K562 (cell line): ENCODE measurements around the gene AAK1. TPM values are rescaled to one million over a fixed set of nuclear protein-coding genes. Genes with fewer than 3 reads are reported as not detected.
A peak's percentile ranks its signal among the peaks of the same experiment; 100 is the strongest.

Source experiments
- ATAC-seq: fragments of 200-7000 bp; cut with Tn5 transposase; 3 replicates; pipeline ENCODE4 v1.9.1; 2020; ENCODE audit warnings: moderate library complexity
- BruUV-seq: library from RNA; stranded (reverse); fragments of 400-500 nt; replicated peaks from 2 replicates; lab custom pipeline; 2021; lab: Mats Ljungman, UMichigan
- CTCF ChIA-PET: fragments of 300-600 bp; formaldehyde crosslinking; extraction: SDS; loops from one replicate; lab custom pipeline; 2021; ENCODE audit warnings: low intra/inter-chr PET ratio; lab: Yijun Ruan, JAX
- POLR2A ChIA-PET: fragments of 300-600, 350-650 bp; sonication (Branson Sonifier 250); formaldehyde crosslinking; extraction: SDS; loops from one replicate; lab custom pipeline; 2021; ENCODE audit warnings: antibody characterized with exemption, inconsistent platforms; lab: Yijun Ruan, JAX
- DNase-seq, 4 experiments: peaks; one replicate each; pipeline versions ENCODE4 v3.0.0 to v3.0.0-alpha.2; 2011 to 2018; ENCODE audit warnings: low spot score in 3 of 4, mixed read lengths in 3 of 4; ENCODE audit errors: extremely low read depth in 1 of 4
- FAIRE-seq: peaks from 2 replicates; lab custom pipeline; 2011; peaks lifted over from hg19 to GRCh38; lab: Jason Lieb, UNC
- H2AFZ ChIP-seq: 2 replicates; pipeline ENCODE4 v1.6.0; 2011; ENCODE audit warnings: low read depth, low read length, control low read depth, inconsistent platforms
- H3K27ac ChIP-seq: fragments of 200-600 bp; 3 replicates; pipeline ENCODE4 v1.8.0; 2011; ENCODE audit warnings: low read depth, mild to moderate bottlenecking, control low read depth, inconsistent platforms, low read length, moderate library complexity, mixed read lengths; ENCODE audit errors: extremely low read depth
- H3K27me3 ChIP-seq, 2 experiments: fragments of 300-600 bp in 1 of 2; 2 replicates in 1 of 2; 3 replicates in 1 of 2; pipeline versions ENCODE4 v1.6.0 to v1.8.0; 2011; ENCODE audit warnings: inconsistent platforms in 2 of 2, low read length in 2 of 2, mild to moderate bottlenecking in 1 of 2, mixed read lengths in 1 of 2, moderate library complexity in 1 of 2; ENCODE audit not compliant: control insufficient read depth in 2 of 2, insufficient read depth in 2 of 2
- H3K36me3 ChIP-seq: fragments of 300-600 bp; 3 replicates; pipeline ENCODE4 v1.8.0; 2011; ENCODE audit warnings: mild to moderate bottlenecking, low read length, inconsistent platforms; ENCODE audit not compliant: control insufficient read depth, insufficient read depth
- H3K4me1 ChIP-seq, 2 experiments: fragments of 200-600 bp in 1 of 2; replicated peaks in 1 of 2; 2 replicates in 1 of 2; 3 replicates in 1 of 2; pipeline versions ENCODE4 v1.5.1 to v1.8.0; 2011; ENCODE audit warnings: inconsistent platforms in 2 of 2, low read length in 2 of 2, mild to moderate bottlenecking in 1 of 2, mixed read lengths in 1 of 2, moderate library complexity in 1 of 2; ENCODE audit not compliant: control insufficient read depth in 2 of 2, insufficient read depth in 2 of 2
- H3K4me2 ChIP-seq: 2 replicates; pipeline ENCODE4 v1.6.1; 2011; ENCODE audit warnings: low read length, control low read depth, inconsistent platforms, mixed read lengths; ENCODE audit not compliant: insufficient read depth
- H3K4me3 ChIP-seq: fragments of 200-600 bp; sonication (generic), shearing (Covaris generic); 2 replicates; pipeline ENCODE4 v1.5.1; 2016; ENCODE audit warnings: control low read depth, inconsistent platforms
- H3K79me2 ChIP-seq: fragments of 200-600 bp; 3 replicates; pipeline ENCODE4 v1.8.0; 2011; ENCODE audit warnings: low read length, inconsistent platforms; ENCODE audit not compliant: control insufficient read depth, insufficient read depth
- H3K9ac ChIP-seq, 2 experiments: 2 replicates each; pipeline versions ENCODE4 v1.6.0 to v1.6.1; 2011; ENCODE audit warnings: low read depth in 2 of 2, low read length in 2 of 2, control low read depth in 1 of 2, inconsistent platforms in 1 of 2, mild to moderate bottlenecking in 1 of 2, mixed read lengths in 1 of 2; ENCODE audit not compliant: insufficient read depth in 1 of 2
- H3K9me1 ChIP-seq: one replicate; pipeline ENCODE4 v1.6.0; 2011; ENCODE audit warnings: inconsistent platforms, mild to moderate bottlenecking, low read length, moderate library complexity; ENCODE audit not compliant: control insufficient read depth, insufficient read depth
- H3K9me3 ChIP-seq: replicated peaks from 2 replicates; pipeline ENCODE4 v1.5.1; 2011; ENCODE audit warnings: low read depth, low read length, inconsistent platforms; ENCODE audit not compliant: control insufficient read depth, insufficient read depth
- H4K20me1 ChIP-seq: replicated peaks from 2 replicates; pipeline ENCODE4 v1.6.1; 2011; ENCODE audit warnings: low read length, inconsistent platforms, mixed read lengths; ENCODE audit not compliant: control insufficient read depth, insufficient read depth
- AFF1 ChIP-seq, 2 experiments: fragments of 450-650 bp; IDR thresholded peaks; 2 replicates each; pipeline ENCODE4 v1.6.1; 2018; ENCODE audit warnings: mild to moderate bottlenecking in 2 of 2, low read depth in 1 of 2; ENCODE audit not compliant: partially characterized antibody in 2 of 2
- BRCA1 ChIP-seq, 2 experiments: fragments of 450-650 bp in 1 of 2; sonication (generic) in 1 of 2; formaldehyde crosslinking in 1 of 2; IDR thresholded peaks; 2 replicates each; pipeline versions ENCODE4 v1.5.0 to v1.6.1; 2017 to 2020; ENCODE audit warnings: mild to moderate bottlenecking in 1 of 2, missing genetic modification reagents in 1 of 2
- C11orf30 ChIP-seq: fragments of 450-650 bp; IDR thresholded peaks from 2 replicates; pipeline ENCODE4 v1.6.1; 2016; ENCODE audit warnings: low read depth, mild to moderate bottlenecking
- MYBL2 ChIP-seq, 2 experiments: fragments of 450-650 bp in 1 of 2; sonication (generic) in 1 of 2; formaldehyde crosslinking in 1 of 2; IDR thresholded peaks; 2 replicates each; pipeline versions ENCODE4 v1.6.1 to v1.8.1; 2017 to 2022; ENCODE audit warnings: borderline replicate concordance in 1 of 2, inconsistent platforms in 1 of 2, low read depth in 1 of 2, mild to moderate bottlenecking in 1 of 2, missing genetic modification reagents in 1 of 2, moderate library complexity in 1 of 2
- RCOR1 ChIP-seq, 2 experiments: IDR thresholded peaks; 2 replicates each; pipeline ENCODE4 v1.6.1; 2012; ENCODE audit warnings: low read depth in 2 of 2, low read length in 2 of 2, borderline replicate concordance in 1 of 2, improper control_type of control experiment in 1 of 2
- TAF9B ChIP-seq: fragments of 450-650 bp; IDR thresholded peaks from 2 replicates; pipeline ENCODE4 v1.6.1; 2018; ENCODE audit warnings: mild to moderate bottlenecking; ENCODE audit not compliant: partially characterized antibody
- TARDBP ChIP-seq: fragments of 450-650 bp; IDR thresholded peaks from 2 replicates; pipeline ENCODE4 v1.6.1; 2016
- ZNF24 ChIP-seq: fragments of 450-650 bp; IDR thresholded peaks from 2 replicates; pipeline ENCODE4 v1.6.1; 2016
- WGBS: fragments of 100-300 bp; shearing (Covaris generic); methylation state at CpG from one replicate; pipeline ENCODE4 v1.1.6; 2016; ENCODE audit warnings: low coverage, mixed read lengths; ENCODE audit not compliant: insufficient coverage; ENCODE audit errors: missing lambda C conversion rate; 5-methylcytosine and 5-hydroxymethylcytosine counted together
- in situ Hi-C: fragments of 300-500 bp; cut with MboI; formaldehyde crosslinking; loops from 4 replicates; pipeline ENCODE4 v1.15.0; 2018; ENCODE audit warnings: inconsistent platforms, mixed read lengths
- intact Hi-C: fragments of 100-400 bp; cut with micrococcal nuclease; formaldehyde crosslinking; loops from 2 replicates; pipeline ENCODE4 v1.14.2; 2022
- polyA plus RNA-seq, 8 experiments: library from polyadenylated mRNA; depleted of rRNA in 4 of 8; stranded (reverse) in 5 of 8; unstranded in 3 of 8; fragments of >200 nt; fragmentation: Nextera tagmentation in 2 of 8; fragmentation: Illumina TruSeq in 1 of 8; extraction: Ambion mirVana in 2 of 8; extraction: Trizol in 1 of 8; gene quantifications; 2 replicates each; pipeline versions ENCODE4 v1.2.1 to v1.2.3, GENCODE V29; 2011 to 2014; ENCODE audit warnings: inconsistent platforms in 1 of 8, missing spikeins in 1 of 8
- total RNA-seq, 7 experiments: library from RNA; depleted of rRNA in 6 of 7; stranded (reverse); fragments of >200 nt in 6 of 7; fragmentation: Illumina TruSeq in 2 of 7; extraction: Trizol in 2 of 7; gene quantifications; 2 replicates each; pipeline versions ENCODE4 v1.2.1 to v1.2.3, GENCODE V29; 2011 to 2021; ENCODE audit warnings: low replicate concordance in 1 of 7
- TF ChIP-seq, protein P1 (sequence below): sonication (generic); formaldehyde crosslinking; IDR thresholded peaks from 2 replicates; pipeline ENCODE4 v1.8.0; 2022; ENCODE audit warnings: missing genetic modification reagents, mild to moderate bottlenecking, moderate library complexity, borderline replicate concordance
- TF ChIP-seq, protein P2 (sequence below): fragments of 450-650 bp; IDR thresholded peaks from 2 replicates; pipeline ENCODE4 v1.6.1; 2018; ENCODE audit not compliant: partially characterized antibody

AAK1 gene
- total and polyA plus RNA-seq, 9 of the 15 experiments (the other 6 are each of a cell fraction or from before 2014, with no cell fraction given) = 0.89 to 17.1 (median 6.0) TPM

DNA sequence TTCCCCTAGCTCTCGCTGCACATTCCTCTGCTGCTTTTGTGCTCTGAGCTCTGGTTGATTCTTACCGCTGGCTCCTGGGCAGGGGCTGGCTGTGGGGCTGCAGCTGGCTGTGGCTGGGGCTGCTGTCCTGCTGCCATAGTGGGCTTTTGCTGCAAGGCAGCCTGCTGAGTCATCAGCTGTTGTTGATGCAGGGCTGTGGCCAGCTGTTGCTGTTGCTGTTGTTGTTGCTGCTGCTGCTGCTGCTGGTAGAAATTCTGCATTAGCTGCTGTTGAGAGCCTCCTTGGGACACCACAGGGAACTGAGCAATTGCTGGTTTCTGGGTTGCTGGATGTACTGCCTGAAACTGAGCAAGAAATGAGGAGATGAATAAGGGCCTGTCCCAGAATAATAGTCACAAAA is 129.1 kb downstream of the AAK1 start:
- CTCF ChIA-PET = no interaction called here
- no peak overlapping the region for H3K4me2 ChIP-seq
- H3K27ac ChIP-seq = no peak overlapping the region; the same call in 2 of the 3 replicates
- in situ Hi-C loops (no loop called here), intact Hi-C loops (no loop called here)
- ATAC-seq (no peak), DNase-seq (no peak), FAIRE-seq (no peak)
- no peaks in the 10 kb centered on the region for H3K79me2 ChIP-seq
- POLR2A ChIA-PET = interaction anchor here (0.6 to 1.0 kb wide), 4 partner anchors 10 to 105 kb away, joined by 3 to 4 read pairs (median 3); no protein-coding TSS in a partner anchor
- H3K4me3 ChIP-seq = no peak overlapping the region
- peaks cover 4 to 8% of the 10 kb centered on the region in 2 experiments; a peak in 4 of 5 replicates for H3K4me1 ChIP-seq
- H4K20me1 ChIP-seq = no peaks in the 10 kb centered on the region
- H3K27me3 ChIP-seq = no peaks in the 10 kb centered on the region
- H3K9me3 ChIP-seq = no peaks in the 10 kb centered on the region
- no peak overlapping the region for H2AFZ ChIP-seq
- peak overlapping the region in 1 of 2 experiments; percentile 48; a peak in 1 of 4 replicates for H3K9ac ChIP-seq
- no peaks in the 10 kb centered on the region for H3K9me1 ChIP-seq
- WGBS = 69% methylated on average over 2 of the region's 2 CpGs
- H3K36me3 ChIP-seq = peaks cover 18% of the 10 kb centered on the region; the same call in 2 of the 3 replicates
- no TSS peak for BruUV-seq
- no peak for TF ChIP-seq AFF1 (IDR thresholded peaks at IDR 0.05; ENCODE audit: low read depth in 1 of 2, partially characterized antibody in 2 of 2)
- TF ChIP-seq, protein P1, sequence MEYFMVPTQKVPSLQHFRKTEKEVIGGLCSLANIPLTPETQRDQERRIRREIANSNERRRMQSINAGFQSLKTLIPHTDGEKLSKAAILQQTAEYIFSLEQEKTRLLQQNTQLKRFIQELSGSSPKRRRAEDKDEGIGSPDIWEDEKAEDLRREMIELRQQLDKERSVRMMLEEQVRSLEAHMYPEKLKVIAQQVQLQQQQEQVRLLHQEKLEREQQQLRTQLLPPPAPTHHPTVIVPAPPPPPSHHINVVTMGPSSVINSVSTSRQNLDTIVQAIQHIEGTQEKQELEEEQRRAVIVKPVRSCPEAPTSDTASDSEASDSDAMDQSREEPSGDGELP = peak; percentile 47; the same call in 1 of the 2 replicates
- TF ChIP-seq RCOR1 (IDR thresholded peaks at IDR 0.05; ENCODE audit: borderline replicate concordance in 1 of 2, low read depth in 2 of 2, low read length in 2 of 2) = no peak
- TF ChIP-seq, protein P2, sequence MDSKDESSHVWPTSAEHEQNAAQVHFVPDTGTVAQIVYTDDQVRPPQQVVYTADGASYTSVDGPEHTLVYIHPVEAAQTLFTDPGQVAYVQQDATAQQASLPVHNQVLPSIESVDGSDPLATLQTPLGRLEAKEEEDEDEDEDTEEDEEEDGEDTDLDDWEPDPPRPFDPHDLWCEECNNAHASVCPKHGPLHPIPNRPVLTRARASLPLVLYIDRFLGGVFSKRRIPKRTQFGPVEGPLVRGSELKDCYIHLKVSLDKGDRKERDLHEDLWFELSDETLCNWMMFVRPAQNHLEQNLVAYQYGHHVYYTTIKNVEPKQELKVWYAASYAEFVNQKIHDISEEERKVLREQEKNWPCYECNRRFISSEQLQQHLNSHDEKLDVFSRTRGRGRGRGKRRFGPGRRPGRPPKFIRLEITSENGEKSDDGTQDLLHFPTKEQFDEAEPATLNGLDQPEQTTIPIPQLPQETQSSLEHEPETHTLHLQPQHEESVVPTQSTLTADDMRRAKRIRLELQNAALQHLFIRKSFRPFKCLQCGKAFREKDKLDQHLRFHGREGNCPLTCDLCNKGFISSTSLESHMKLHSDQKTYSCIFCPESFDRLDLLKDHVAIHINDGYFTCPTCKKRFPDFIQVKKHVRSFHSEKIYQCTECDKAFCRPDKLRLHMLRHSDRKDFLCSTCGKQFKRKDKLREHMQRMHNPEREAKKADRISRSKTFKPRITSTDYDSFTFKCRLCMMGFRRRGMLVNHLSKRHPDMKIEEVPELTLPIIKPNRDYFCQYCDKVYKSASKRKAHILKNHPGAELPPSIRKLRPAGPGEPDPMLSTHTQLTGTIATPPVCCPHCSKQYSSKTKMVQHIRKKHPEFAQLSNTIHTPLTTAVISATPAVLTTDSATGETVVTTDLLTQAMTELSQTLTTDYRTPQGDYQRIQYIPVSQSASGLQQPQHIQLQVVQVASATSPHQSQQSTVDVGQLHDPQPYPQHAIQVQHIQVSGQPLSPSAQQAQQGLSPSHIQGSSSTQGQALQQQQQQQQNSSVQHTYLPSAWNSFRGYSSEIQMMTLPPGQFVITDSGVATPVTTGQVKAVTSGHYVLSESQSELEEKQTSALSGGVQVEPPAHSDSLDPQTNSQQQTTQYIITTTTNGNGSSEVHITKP = no peak
- no peak for TF ChIP-seq TARDBP
- TF ChIP-seq BRCA1 (IDR thresholded peaks at IDR 0.05) = no peak
- TF ChIP-seq BRCA1 (CRISPR knock-in tag; IDR thresholded peaks at IDR 0.05) = no peak
- TF ChIP-seq ZNF24 = no peak
- no peak for TF ChIP-seq MYBL2 (IDR thresholded peaks at IDR 0.05; ENCODE audit: low read depth)
- TF ChIP-seq MYBL2 (CRISPR knock-in tag; IDR thresholded peaks at IDR 0.05; ENCODE audit: borderline replicate concordance) = no peak
- peak; percentile 32; the same call in 1 of the 2 replicates for TF ChIP-seq C11orf30
- TF ChIP-seq TAF9B = no peak
